C4-2B (cell line): ENCODE data around the gene P2RY4.
"Not testable (repeated sequence)": the region's sequence is repeated elsewhere in the genome, so short reads cannot be mapped to it uniquely, and the experiment has no call there.

Source experiments
- H3K27ac ChIP-seq: fragments of 450-650 bp; 2 replicates; pipeline ENCODE4 v1.5.1; 2017
- ZFX ChIP-seq: fragments of 450-650 bp; IDR thresholded peaks from 2 replicates; pipeline ENCODE4 v1.6.1; 2017
- TF ChIP-seq, protein P1 (sequence below): fragments of 450-650 bp; conservative IDR thresholded peaks from 2 replicates; pipeline ENCODE4 v1.5.1; 2017; ENCODE audit warnings: mild to moderate bottlenecking

P2RY4 gene

DNA sequence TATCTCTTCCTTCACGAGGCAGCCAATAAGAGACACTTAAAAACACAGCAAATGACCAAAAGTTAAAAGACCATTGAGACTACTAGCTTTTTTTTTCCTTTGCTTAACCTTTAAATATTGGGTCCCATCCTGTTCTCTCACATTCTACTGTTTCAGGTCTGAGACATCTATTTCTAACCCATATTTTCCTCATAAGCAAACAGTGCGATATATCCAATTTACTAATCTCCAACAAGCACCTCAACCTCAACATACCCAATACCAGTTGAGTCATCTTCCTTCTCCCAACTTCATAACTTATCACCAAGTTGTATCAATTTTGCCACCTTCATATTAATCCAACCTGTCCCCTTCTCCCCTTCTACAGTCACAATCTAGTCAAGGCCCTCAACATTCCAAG is 18.5 kb downstream of the P2RY4 start:
- no peak for TF ChIP-seq ZFX
- TF ChIP-seq, protein P1, sequence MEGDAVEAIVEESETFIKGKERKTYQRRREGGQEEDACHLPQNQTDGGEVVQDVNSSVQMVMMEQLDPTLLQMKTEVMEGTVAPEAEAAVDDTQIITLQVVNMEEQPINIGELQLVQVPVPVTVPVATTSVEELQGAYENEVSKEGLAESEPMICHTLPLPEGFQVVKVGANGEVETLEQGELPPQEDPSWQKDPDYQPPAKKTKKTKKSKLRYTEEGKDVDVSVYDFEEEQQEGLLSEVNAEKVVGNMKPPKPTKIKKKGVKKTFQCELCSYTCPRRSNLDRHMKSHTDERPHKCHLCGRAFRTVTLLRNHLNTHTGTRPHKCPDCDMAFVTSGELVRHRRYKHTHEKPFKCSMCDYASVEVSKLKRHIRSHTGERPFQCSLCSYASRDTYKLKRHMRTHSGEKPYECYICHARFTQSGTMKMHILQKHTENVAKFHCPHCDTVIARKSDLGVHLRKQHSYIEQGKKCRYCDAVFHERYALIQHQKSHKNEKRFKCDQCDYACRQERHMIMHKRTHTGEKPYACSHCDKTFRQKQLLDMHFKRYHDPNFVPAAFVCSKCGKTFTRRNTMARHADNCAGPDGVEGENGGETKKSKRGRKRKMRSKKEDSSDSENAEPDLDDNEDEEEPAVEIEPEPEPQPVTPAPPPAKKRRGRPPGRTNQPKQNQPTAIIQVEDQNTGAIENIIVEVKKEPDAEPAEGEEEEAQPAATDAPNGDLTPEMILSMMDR: no peak
- H3K27ac ChIP-seq: no peak overlapping the region

- H3K27ac ChIP-seq: no peak overlapping the region
- TF ChIP-seq ZFX: no peak
- TF ChIP-seq, protein P1: no peak
These were observed 19.3 kb downstream of the P2RY4 start for GRCh38 chrX:70240751-70241150.

- TF ChIP-seq, protein P1: no peak
- no peak for TF ChIP-seq ZFX
- H3K27ac ChIP-seq: no peak within 1 kb of the TSS
These were observed 25.6 kb downstream of the P2RY4 start, which contains the start of gene AWAT1 for GRCh38 chrX:70234355-70234754. AWAT1 (plus strand) TSS chrX:70234655; CDS start chrX:70234696, 41 bp downstream.

DNA sequence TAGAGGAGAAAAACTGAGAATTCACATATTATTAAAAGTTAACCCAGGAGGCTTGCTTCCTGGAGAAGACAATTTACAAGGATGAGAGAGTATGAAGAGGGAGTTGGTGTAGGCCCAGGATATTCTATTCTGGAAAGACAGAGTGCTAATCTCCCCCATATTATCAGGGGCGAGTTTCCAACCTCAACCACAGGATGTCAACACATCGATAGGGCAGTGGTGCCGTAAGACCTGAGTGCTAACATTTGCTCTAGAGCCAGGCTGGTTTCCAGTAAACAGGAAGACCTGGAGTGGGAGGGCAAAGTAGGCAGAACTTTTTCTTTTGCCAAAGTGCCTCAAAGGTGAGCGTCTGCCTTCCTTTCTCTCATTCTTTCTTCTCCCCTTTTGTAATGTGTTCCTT is 28.3 kb downstream of the P2RY4 start:
- H3K27ac ChIP-seq: no peak overlapping the region
- TF ChIP-seq ZFX: no peak
- TF ChIP-seq, protein P1: no peak

DNA sequence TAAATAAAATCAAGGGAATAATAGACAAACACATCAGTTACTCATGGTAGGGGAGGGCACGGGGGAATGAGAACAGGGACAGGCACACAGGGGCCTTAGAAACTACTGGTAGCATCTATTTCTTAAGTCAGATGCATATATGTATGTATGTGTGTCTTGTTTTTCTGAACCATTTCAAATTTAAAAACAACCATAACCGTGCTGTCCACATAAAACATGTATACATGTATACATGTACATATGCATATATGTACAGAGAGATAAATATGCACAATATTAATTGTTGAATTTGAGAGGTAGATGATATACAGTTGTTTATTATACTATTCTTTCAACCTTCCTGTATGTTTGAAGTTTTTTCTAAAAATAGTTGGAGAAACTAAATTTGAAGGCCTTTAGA is 33.3 kb downstream of the P2RY4 start:
- no peak overlapping the region for H3K27ac ChIP-seq
- no peak for TF ChIP-seq ZFX
- TF ChIP-seq, protein P1: no peak

GRCh38 chrX:70226048-70226447 is 34.0 kb downstream of the P2RY4 start:
- TF ChIP-seq, protein P1: no peak
- no peak for TF ChIP-seq ZFX
- H3K27ac ChIP-seq: no peak overlapping the region

DNA sequence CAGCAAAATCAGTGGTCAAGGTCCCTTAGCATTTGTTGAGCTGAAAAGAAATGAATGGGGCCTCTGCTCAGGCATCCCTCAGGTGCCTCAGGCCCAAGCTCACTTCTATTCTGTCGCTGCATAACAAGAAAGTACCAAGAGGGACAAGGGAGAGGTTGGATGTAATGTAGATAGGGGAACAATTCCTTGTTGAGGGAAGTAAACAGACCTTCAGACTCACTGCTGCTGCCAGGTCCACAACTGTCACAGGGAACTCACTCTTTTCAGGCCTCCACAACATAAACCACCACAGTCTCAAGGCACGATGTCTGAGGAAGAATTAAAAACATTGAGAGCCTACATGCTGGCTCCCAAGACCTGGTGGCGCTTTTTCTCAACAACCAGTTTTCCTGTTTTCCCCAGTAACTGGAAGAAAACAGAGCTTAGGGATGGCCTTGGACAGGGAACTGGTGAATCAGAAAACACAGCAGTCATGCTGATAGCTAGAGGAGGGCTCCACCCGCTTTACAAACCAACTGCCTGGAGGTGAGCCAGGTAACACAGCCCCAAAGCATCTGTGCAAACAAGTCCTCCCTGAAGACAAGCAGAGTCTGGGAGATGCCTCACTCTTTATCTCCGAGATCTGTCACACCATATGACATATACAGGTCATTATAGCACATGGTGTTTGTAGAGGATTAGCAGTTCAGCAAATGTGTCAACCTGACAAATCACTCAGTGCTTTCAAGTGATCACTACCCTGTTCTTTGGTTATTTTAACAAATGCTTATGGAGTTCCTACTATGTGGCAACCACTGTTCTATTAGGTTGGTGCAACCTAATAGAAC is 39.9 kb downstream of the P2RY4 start:
- TF ChIP-seq, protein P1: no peak
- no peak for TF ChIP-seq ZFX

DNA sequence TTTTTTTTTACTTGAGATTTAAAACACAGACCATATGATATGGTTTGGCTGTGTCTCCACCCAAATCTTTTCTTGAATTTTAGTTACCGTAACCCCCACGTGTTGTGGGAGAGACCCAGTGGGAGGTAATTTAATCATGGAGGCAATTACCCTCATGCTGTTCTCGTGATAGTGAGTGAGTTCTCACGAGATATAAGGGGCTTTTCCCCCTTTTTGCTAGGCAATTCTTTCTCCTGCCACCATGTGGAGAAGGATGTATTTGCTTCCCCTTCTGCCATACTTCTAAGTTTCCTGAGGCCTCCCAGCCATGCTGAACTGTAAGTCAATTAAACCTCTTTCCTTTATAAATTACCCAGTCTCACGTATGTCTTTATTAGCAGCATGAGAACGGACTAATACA is 50.4 kb downstream of the P2RY4 start:
- not testable (repeated sequence) for H3K27ac ChIP-seq

More for the DNA sequence above, 39.9 kb downstream of the P2RY4 start:
- H3K27ac ChIP-seq: peak overlapping the region; percentile 65
